ENCODE results near the gene SPPL2A. TPM values are rescaled to one million over a fixed set of nuclear protein-coding genes. Genes with fewer than 3 reads are reported as not detected.

SPPL2A gene
- total and polyA plus RNA-seq, 10 of the 15 experiments (the other 5 are each of a cell fraction or from before 2014, with no cell fraction given), result 11.3 to 83.8 (median 44.0) TPM

- POLR2A ChIA-PET, result no interaction called here
- no peak overlapping the region for H3K27ac ChIP-seq (ENCODE audit: control insufficient read depth, insufficient read depth)
- H4K20me1 ChIP-seq (ENCODE audit: control insufficient read depth, insufficient read depth), result no peaks in the 10 kb centered on the region
- CTCF ChIA-PET, result interaction anchor here (1.0 kb wide), 1 partner anchor 89 kb away, joined by 3 read pairs; no protein-coding TSS in a partner anchor
- in situ Hi-C loops (cut with MboI) (no loop called here), intact Hi-C loops (cut with micrococcal nuclease; ENCODE audit: unreplicated experiment) (no loop called here)
- ATAC-seq, result no peak
- no peak overlapping the region for H3K4me2 ChIP-seq (ENCODE audit: control insufficient read depth, insufficient read depth)
- H3K36me3 ChIP-seq (ENCODE audit: control insufficient read depth in 2 of 2, insufficient read depth in 2 of 2, low read length in 1 of 2), result no peaks in the 10 kb centered on the region
- no peak overlapping the region for H2AFZ ChIP-seq (ENCODE audit: control insufficient read depth, low read depth, low read length)
- H3K4me1 ChIP-seq (ENCODE audit: control insufficient read depth, insufficient read depth, low read length), result no peaks in the 10 kb centered on the region
- no peaks in the 10 kb centered on the region for H3K79me2 ChIP-seq (ENCODE audit: control insufficient read depth, insufficient read depth, low read length)
- no peaks in the 10 kb centered on the region for H3K9me3 ChIP-seq (replicated peaks; ENCODE audit: control insufficient read depth, insufficient read depth, low read length)
- H3K9ac ChIP-seq (ENCODE audit: control insufficient read depth, insufficient read depth, low read length), result no peak overlapping the region
- H3K4me3 ChIP-seq, result no peak overlapping the region
- no peak for DNase-seq (ENCODE audit: low read depth, low spot score)
- no peak for FAIRE-seq
- RAD21 ChIA-PET (ENCODE audit: unreplicated experiment), result interaction anchor here (1.4 kb wide), 1 partner anchor 13 kb away, joined by 3 read pairs; no protein-coding TSS in a partner anchor
- whole genome bisulfite sequencing (ENCODE audit: insufficient coverage, insufficient replicate concordance, low lambda C conversion rate, missing lambda C conversion rate), result 54% methylated on average over 4 of the region's 4 CpGs
- TF ChIP-seq E2F8 (IDR thresholded peaks at IDR 0.05; ENCODE audit: low read depth, partially characterized antibody) (no peak), RELA (IDR thresholded peaks at IDR 0.05; ENCODE audit: borderline replicate concordance, partially characterized antibody) (no peak)
- SMC1A ChIA-PET (ENCODE audit: uncharacterized antibody, unreplicated experiment), result interaction anchor here (1.0 kb wide), 1 partner anchor 10 kb away, joined by 3 read pairs; no protein-coding TSS in a partner anchor
- H3K27me3 ChIP-seq (replicated peaks in 1 of 2; ENCODE audit: control insufficient read depth in 2 of 2, insufficient read depth in 2 of 2, low read length in 1 of 2), result no peaks in the 10 kb centered on the region
- BruUV-seq (replicated peaks), result no TSS peak
These were observed 26.0 kb upstream of the SPPL2A start for GRCh38 chr15:50791486-50791885.

- Histone ChIP-seq H4K20me1 (ENCODE audit: control insufficient read depth, insufficient read depth) (no peaks in the 10 kb centered on the region), H3K9ac (ENCODE audit: control insufficient read depth, insufficient read depth, low read length) (no peak overlapping the region), H3K9me3 (replicated peaks; ENCODE audit: control insufficient read depth, insufficient read depth, low read length) (no peaks in the 10 kb centered on the region), H3K27me3 (replicated peaks in 1 of 2; ENCODE audit: control insufficient read depth in 2 of 2, insufficient read depth in 2 of 2, low read length in 1 of 2) (no peaks in the 10 kb centered on the region), H3K4me3 (no peak overlapping the region), H2AFZ (ENCODE audit: control insufficient read depth, low read depth, low read length) (no peak overlapping the region), H3K4me2 (ENCODE audit: control insufficient read depth, insufficient read depth) (no peak overlapping the region), H3K36me3 (ENCODE audit: control insufficient read depth in 2 of 2, insufficient read depth in 2 of 2, low read length in 1 of 2) (no peaks in the 10 kb centered on the region), H3K27ac (ENCODE audit: control insufficient read depth, insufficient read depth) (no peak overlapping the region), H3K79me2 (ENCODE audit: control insufficient read depth, insufficient read depth, low read length) (no peaks in the 10 kb centered on the region), H3K4me1 (ENCODE audit: control insufficient read depth, insufficient read depth, low read length) (no peaks in the 10 kb centered on the region)
- intact Hi-C loops (cut with micrococcal nuclease; ENCODE audit: unreplicated experiment) (no loop called here), in situ Hi-C loops (cut with MboI) (no loop called here)
- no peak for ATAC-seq
- FAIRE-seq, result no peak
- RAD21 ChIA-PET (ENCODE audit: unreplicated experiment), result no interaction called here
- 79% methylated on average over 7 of the region's 7 CpGs for WGBS (ENCODE audit: insufficient coverage, insufficient replicate concordance, low lambda C conversion rate, missing lambda C conversion rate)
- CTCF ChIA-PET, result interaction anchor here (0.9 to 1.0 kb wide), 2 partner anchors 9 to 89 kb away, joined by 3 read pairs; no protein-coding TSS in a partner anchor
- POLR2A ChIA-PET, result no interaction called here
- BruUV-seq (replicated peaks), result no TSS peak
- SMC1A ChIA-PET (ENCODE audit: uncharacterized antibody, unreplicated experiment), result interaction anchor here (0.8 kb wide), 1 partner anchor 64 kb away, joined by 3 read pairs; no protein-coding TSS in a partner anchor
- DNase-seq (ENCODE audit: low read depth, low spot score), result no peak
- TF ChIP-seq SIN3A (IDR thresholded peaks at IDR 0.05; ENCODE audit: low read depth, low read length) (no peak), ZNF384 (IDR thresholded peaks at IDR 0.05; ENCODE audit: borderline replicate concordance, low read depth, low read length) (no peak), PRDM15 (CRISPR knock-in tag; IDR thresholded peaks at IDR 0.05) (no peak), CHD4 (IDR thresholded peaks at IDR 0.05) (no peak)
These were observed 25.4 kb upstream of the SPPL2A start for GRCh38 chr15:50790778-50791453.

Data from GM12878 (cell line).